Calu3 (cell line): ENCODE results near the gene MYH15. TPM values are rescaled to one million over a fixed set of nuclear protein-coding genes. Genes with fewer than 3 reads are reported as not detected.

Experiments
- BruUV-seq: library from RNA; stranded (reverse); fragments of 400-500 nt; replicated peaks from 2 replicates; lab custom pipeline; 2021; lab: Mats Ljungman, UMichigan
- CTCF ChIA-PET: fragments of 300-600 bp; sonication (Branson Sonifier 250); formaldehyde crosslinking; loops from one replicate; lab custom pipeline; 2022; ENCODE audit warnings: antibody characterized with exemption; lab: Charles Lee
- DNase-seq: peaks from one replicate; pipeline ENCODE4 v3.0.0; 2022
- H3K27ac Mint-ChIP-seq: one replicate; pipeline ENCODE4 v1.8.0; 2022; ENCODE audit warnings: mixed read lengths; ENCODE audit not compliant: unreplicated experiment
- H3K27me3 Mint-ChIP-seq: one replicate; pipeline ENCODE4 v1.8.0; 2022; ENCODE audit warnings: mixed read lengths; ENCODE audit not compliant: unreplicated experiment
- H3K36me3 Mint-ChIP-seq: one replicate; pipeline ENCODE4 v1.8.0; 2022; ENCODE audit warnings: mild to moderate bottlenecking, moderate library complexity, mixed read lengths; ENCODE audit not compliant: insufficient read depth, unreplicated experiment
- H3K4me1 Mint-ChIP-seq: one replicate; pipeline ENCODE4 v1.8.0; 2022; ENCODE audit warnings: mild to moderate bottlenecking, low read depth, mixed read lengths; ENCODE audit not compliant: unreplicated experiment
- H3K4me3 Mint-ChIP-seq: one replicate; pipeline ENCODE4 v1.8.0; 2022; ENCODE audit warnings: mild to moderate bottlenecking, low read depth, moderate library complexity, mixed read lengths; ENCODE audit not compliant: unreplicated experiment
- H3K9me3 Mint-ChIP-seq: one replicate; pipeline ENCODE4 v1.8.0; 2022; ENCODE audit warnings: low read depth, mixed read lengths; ENCODE audit not compliant: unreplicated experiment
- CTCF ChIP-seq: fragments of 200-600 bp; IDR thresholded peaks from one replicate; pipeline ENCODE4 v1.8.0; 2022; ENCODE audit warnings: antibody characterized with exemption; ENCODE audit not compliant: unreplicated experiment
- intact Hi-C: fragments of 100-400 bp; cut with micrococcal nuclease; formaldehyde crosslinking; loops from one replicate; pipeline ENCODE4 v1.10.0; 2022; ENCODE audit not compliant: unreplicated experiment
- total RNA-seq: library from RNA; stranded (reverse); gene quantifications from 2 replicates; pipeline ENCODE4 v1.2.3, GENCODE V29; 2022

The MYH15 gene
- total RNA-seq, 1 experiment from 2014 or later = 0.35 TPM

GRCh38 chr3:108505811-108506210 lies 4.6 kb downstream of the MYH15 start:
- H3K27me3 Mint-ChIP-seq = peaks cover 8% of the 10 kb centered on the region
- no peak for TF ChIP-seq CTCF
- no peaks in the 10 kb centered on the region for H3K9me3 Mint-ChIP-seq
- H3K36me3 Mint-ChIP-seq = no peaks in the 10 kb centered on the region
- H3K27ac Mint-ChIP-seq = no peak overlapping the region
- no peak for DNase-seq
- BruUV-seq = no TSS peak
- no peak overlapping the region for H3K4me3 Mint-ChIP-seq
- CTCF ChIA-PET = interaction anchor here (1.2 to 2.1 kb wide), 2 partner anchors 46 to 48 kb away, joined by 3 to 4 read pairs; no protein-coding TSS in a partner anchor
- intact Hi-C loops = no loop called here
- no peaks in the 10 kb centered on the region for H3K4me1 Mint-ChIP-seq

GRCh38 chr3:108503722-108504121 lies 6.7 kb downstream of the MYH15 start:
- Mint-ChIP-seq H3K9me3 (peaks cover 2% of the 10 kb centered on the region), H3K4me1 (no peaks in the 10 kb centered on the region), H3K36me3 (no peaks in the 10 kb centered on the region), H3K27ac (no peak overlapping the region), H3K4me3 (no peak overlapping the region), H3K27me3 (peaks cover 8% of the 10 kb centered on the region)
- intact Hi-C loops = no loop called here
- DNase-seq = no peak
- no peak for TF ChIP-seq CTCF
- CTCF ChIA-PET = no interaction called here
- BruUV-seq = no TSS peak

GRCh38 chr3:108501535-108501934 lies 8.9 kb downstream of the MYH15 start:
- H3K27me3 Mint-ChIP-seq = peaks cover 8% of the 10 kb centered on the region

GRCh38 chr3:108500728-108501127 lies 9.7 kb downstream of the MYH15 start:
- intact Hi-C loops = no loop called here
- Mint-ChIP-seq H3K4me1 (no peaks in the 10 kb centered on the region), H3K36me3 (no peaks in the 10 kb centered on the region), H3K4me3 (no peak overlapping the region), H3K27ac (no peak overlapping the region), H3K9me3 (peaks cover 2% of the 10 kb centered on the region), H3K27me3 (peaks cover 8% of the 10 kb centered on the region)
- BruUV-seq = no TSS peak
- no peak for DNase-seq
- TF ChIP-seq CTCF = no peak
- CTCF ChIA-PET = no interaction called here

More at GRCh38 chr3:108501535-108501934, 8.9 kb downstream of the MYH15 start:
- intact Hi-C loops = no loop called here
- Mint-ChIP-seq H3K27ac (no peak overlapping the region), H3K4me3 (no peak overlapping the region), H3K36me3 (no peaks in the 10 kb centered on the region), H3K4me1 (no peaks in the 10 kb centered on the region), H3K9me3 (peaks cover 2% of the 10 kb centered on the region)
- no TSS peak for BruUV-seq
- TF ChIP-seq CTCF = no peak
- CTCF ChIA-PET = no interaction called here
- no peak for DNase-seq
